Peyer's patch (tissue), 4 donors: ENCODE measurements around the gene ADAMTS2. TPM values are rescaled to one million over a fixed set of nuclear protein-coding genes. Genes with fewer than 3 reads are reported as not detected.

Source experiments
- DNase-seq, 3 donors: peaks; one replicate each; pipeline ENCODE4 v3.0.0-alpha.2; 2017 to 2019
- H3K27ac ChIP-seq, 4 donors: fragments of 200-600 bp; sonication (generic); one replicate each; pipeline ENCODE4 v1.5.1; 2016 to 2019
- H3K27me3 ChIP-seq, 2 donors: fragments of 200-600 bp; sonication (generic); one replicate each; pipeline ENCODE4 v1.5.1; 2019
- H3K36me3 ChIP-seq, 3 donors: fragments of 200-600 bp; sonication (generic); one replicate each; pipeline ENCODE4 v1.5.1; 2016 to 2019
- H3K4me1 ChIP-seq, 4 donors: fragments of 200-600 bp; sonication (generic); one replicate each; pipeline ENCODE4 v1.5.1; 2016 to 2019
- H3K4me3 ChIP-seq, 4 donors: fragments of 200-600 bp; sonication (generic); 1 replicate in 3 of 4; 2 replicates in 1 of 4; pipeline ENCODE4 v1.5.1; 2016 to 2019; ENCODE audit warnings: mild to moderate bottlenecking in 1 of 4
- H3K9me3 ChIP-seq, 4 donors: fragments of 200-600 bp; sonication (generic); one replicate each; pipeline ENCODE4 v1.5.1; 2016 to 2019; ENCODE audit warnings: mild to moderate bottlenecking in 1 of 4
- POLR2A ChIP-seq, 2 donors: fragments of 450-650 bp; IDR thresholded peaks; one replicate each; pipeline ENCODE4 v1.5.1; 2017; ENCODE audit warnings: antibody characterized with exemption in 2 of 2, mild to moderate bottlenecking in 2 of 2, moderate library complexity in 2 of 2
- total RNA-seq, 4 donors: library from RNA; depleted of rRNA; stranded (reverse); fragments of >200 nt; gene quantifications; one replicate each; pipeline ENCODE4 v1.1.0, GENCODE V29; 2016
- TF ChIP-seq, protein P1 (sequence below), 6 experiments: fragments of 450-650 bp in 4 of 6; fragments of 200-600 bp in 2 of 6; sonication (generic) in 1 of 6; IDR thresholded peaks; one replicate each; pipeline ENCODE4 v1.5.1; 2017 to 2019; ENCODE audit warnings: antibody characterized with exemption in 6 of 6, mild to moderate bottlenecking in 3 of 6, moderate library complexity in 1 of 6

ADAMTS2 gene
- total RNA-seq, 4 donors from 2014 or later, result 5.3 to 90.0 (median 9.5) TPM

DNA sequence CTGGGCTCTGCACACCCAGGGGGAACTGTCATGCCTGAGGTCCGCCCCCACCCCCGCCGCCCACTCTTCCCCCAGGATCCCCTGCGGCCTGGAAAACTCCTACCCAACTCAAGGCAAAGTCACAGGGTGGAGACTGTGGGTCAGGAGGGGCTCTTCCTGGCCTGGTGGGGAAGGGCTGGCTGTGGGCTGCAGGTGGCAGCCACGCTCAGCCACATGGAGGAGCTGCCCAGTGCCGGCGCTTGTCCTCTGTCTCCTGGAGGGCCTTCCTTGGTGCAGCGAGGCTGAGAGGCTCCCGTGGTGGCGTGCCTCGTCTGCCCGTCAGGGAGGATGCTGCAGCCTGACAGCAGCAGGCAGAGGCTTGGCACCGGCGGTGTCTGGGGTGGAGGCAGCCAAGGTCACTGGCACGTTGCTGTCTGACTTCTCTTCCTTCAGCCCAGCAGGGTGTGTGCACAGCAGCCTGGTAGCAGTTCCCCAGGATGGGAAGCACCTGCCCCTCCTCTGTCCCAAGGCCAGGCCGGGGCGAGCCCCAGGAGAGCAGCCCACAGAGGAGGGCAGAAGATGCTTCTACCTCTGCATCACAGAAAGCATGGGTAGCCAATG is 78.1 kb downstream of the ADAMTS2 start:
- no peak overlapping the region for H3K27ac ChIP-seq
- DNase-seq, result peak in 2 of 3 donors; percentile 34 to 35
- peaks cover 0 to 18% (median 0%) of the 10 kb centered on the region in 4 donors for H3K4me1 ChIP-seq
- H3K9me3 ChIP-seq, result no peaks in the 10 kb centered on the region
- no peak overlapping the region for H3K4me3 ChIP-seq
- no peaks in the 10 kb centered on the region for H3K27me3 ChIP-seq
- TF ChIP-seq, protein P1, sequence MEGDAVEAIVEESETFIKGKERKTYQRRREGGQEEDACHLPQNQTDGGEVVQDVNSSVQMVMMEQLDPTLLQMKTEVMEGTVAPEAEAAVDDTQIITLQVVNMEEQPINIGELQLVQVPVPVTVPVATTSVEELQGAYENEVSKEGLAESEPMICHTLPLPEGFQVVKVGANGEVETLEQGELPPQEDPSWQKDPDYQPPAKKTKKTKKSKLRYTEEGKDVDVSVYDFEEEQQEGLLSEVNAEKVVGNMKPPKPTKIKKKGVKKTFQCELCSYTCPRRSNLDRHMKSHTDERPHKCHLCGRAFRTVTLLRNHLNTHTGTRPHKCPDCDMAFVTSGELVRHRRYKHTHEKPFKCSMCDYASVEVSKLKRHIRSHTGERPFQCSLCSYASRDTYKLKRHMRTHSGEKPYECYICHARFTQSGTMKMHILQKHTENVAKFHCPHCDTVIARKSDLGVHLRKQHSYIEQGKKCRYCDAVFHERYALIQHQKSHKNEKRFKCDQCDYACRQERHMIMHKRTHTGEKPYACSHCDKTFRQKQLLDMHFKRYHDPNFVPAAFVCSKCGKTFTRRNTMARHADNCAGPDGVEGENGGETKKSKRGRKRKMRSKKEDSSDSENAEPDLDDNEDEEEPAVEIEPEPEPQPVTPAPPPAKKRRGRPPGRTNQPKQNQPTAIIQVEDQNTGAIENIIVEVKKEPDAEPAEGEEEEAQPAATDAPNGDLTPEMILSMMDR (IDR thresholded peaks at IDR 0.05), result no peak
- no peak for TF ChIP-seq POLR2A (IDR thresholded peaks at IDR 0.05)
- no peaks in the 10 kb centered on the region for H3K36me3 ChIP-seq

GRCh38 chr5:179266291-179267070 is 78.8 kb downstream of the ADAMTS2 start:
- Histone ChIP-seq H3K4me1 (peaks cover 0 to 18% (median 0%) of the 10 kb centered on the region in 4 donors), H3K9me3 (no peaks in the 10 kb centered on the region), H3K27me3 (no peaks in the 10 kb centered on the region), H3K36me3 (no peaks in the 10 kb centered on the region), H3K27ac (peak overlapping the region in 3 of 4 donors; percentile 46 to 81 (median 72)), H3K4me3 (no peak overlapping the region)
- TF ChIP-seq POLR2A (IDR thresholded peaks at IDR 0.05), result no peak
- TF ChIP-seq, protein P1 (IDR thresholded peaks at IDR 0.05), result no peak
- peak in 2 of 3 donors; percentile 21 to 39 for DNase-seq

DNA sequence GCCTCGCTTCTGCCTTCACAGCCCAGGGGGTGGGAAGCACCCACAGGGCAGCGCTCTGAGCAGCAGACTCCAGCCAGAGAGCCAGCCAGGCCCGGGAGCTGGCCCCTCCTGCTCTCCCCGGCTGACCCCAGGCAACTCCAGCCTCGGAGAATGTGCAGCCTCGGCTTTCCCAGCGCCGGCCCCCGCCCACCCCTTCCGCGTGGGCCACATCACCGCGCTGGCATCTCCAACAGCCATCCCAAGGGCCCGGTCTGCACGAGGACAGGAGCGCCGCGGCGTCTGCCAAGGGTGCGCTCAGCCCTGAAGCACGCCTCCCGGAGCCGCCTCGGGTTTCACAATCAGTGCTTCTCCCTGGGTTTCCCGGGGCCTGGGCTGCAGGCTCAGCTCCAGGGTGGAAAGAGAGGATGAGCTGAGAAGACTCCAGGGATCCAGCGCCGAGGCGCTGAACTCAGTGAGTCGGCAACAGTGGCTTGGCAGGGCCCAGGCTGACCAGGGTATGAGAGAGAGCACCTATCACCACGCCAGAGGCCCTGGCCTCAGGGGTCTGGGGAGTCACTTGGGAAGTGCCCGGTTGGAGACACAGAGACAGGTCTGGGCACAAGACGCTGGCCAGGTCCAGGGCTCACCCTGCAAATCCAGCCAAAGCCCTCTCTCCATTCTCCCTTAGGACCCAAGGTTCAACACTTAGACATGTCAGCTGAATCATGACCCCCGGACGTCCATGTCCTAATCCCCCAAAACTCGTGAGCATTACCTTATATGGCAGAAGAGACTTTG is 79.6 kb downstream of the ADAMTS2 start:
- peak overlapping the region; percentile 46 to 81 (median 60) for H3K27ac ChIP-seq
- H3K27me3 ChIP-seq, result no peaks in the 10 kb centered on the region
- H3K9me3 ChIP-seq, result no peaks in the 10 kb centered on the region
- H3K4me3 ChIP-seq, result no peak overlapping the region
- peaks cover 0 to 18% (median 0%) of the 10 kb centered on the region in 4 donors for H3K4me1 ChIP-seq
- TF ChIP-seq, protein P1 (IDR thresholded peaks at IDR 0.05), result no peak
- TF ChIP-seq POLR2A (IDR thresholded peaks at IDR 0.05), result no peak
- DNase-seq, result peak; percentile 30 to 82 (median 65)
- no peaks in the 10 kb centered on the region for H3K36me3 ChIP-seq

DNA sequence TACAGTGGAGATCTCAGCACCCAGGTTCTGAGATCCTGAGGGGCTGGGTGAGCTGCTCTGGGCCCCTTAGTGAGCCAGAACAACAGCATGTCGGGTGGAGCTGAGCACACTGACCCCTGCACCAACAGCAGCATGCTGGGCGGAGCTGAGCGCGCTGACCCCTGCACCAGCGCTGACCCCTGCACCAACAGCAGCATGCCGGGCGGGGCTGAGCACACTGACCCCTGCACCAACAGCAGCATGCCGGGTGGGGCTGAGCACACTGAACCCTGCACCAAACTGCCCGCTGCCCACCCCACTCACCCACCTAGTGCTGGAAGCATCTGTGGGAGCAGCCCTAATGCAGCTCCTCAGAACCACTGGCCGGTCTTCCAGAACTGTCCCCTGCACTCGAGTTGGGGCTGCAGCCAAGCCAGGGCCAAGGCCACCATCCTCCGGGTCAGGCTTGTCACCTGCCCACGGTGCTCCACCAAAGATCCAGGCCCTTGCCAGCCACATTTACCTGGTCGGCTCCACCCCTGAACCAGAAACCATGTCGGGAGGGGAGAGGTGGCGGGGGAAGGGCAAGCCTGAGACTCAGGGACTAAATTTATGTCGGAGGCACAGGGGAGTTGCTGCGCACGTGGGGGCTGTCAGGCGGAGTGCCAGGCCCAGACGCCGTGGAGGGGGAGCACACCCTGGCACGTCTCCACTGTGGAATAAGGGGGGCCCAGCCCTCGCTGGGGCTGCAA is 80.3 kb downstream of the ADAMTS2 start:
- TF ChIP-seq, protein P1 (IDR thresholded peaks at IDR 0.05), result no peak
- TF ChIP-seq POLR2A (IDR thresholded peaks at IDR 0.05), result no peak
- Histone ChIP-seq H3K36me3 (no peaks in the 10 kb centered on the region), H3K4me3 (no peak overlapping the region), H3K4me1 (peaks cover 0 to 18% (median 0%) of the 10 kb centered on the region in 4 donors), H3K9me3 (no peaks in the 10 kb centered on the region), H3K27me3 (no peaks in the 10 kb centered on the region), H3K27ac (peak overlapping the region in 3 of 4 donors; percentile 49 to 81 (median 49))
- peak in 2 of 3 donors; percentile 42 to 44 for DNase-seq
